SK-N-MC (cell line): ENCODE data around the gene CENPL.

Experiments used
- EZH2 ChIP-seq: fragments of 200-600 bp; sonication (generic); IDR thresholded peaks from one replicate; pipeline ENCODE4 v1.6.1; 2017; ENCODE audit warnings: antibody characterized with exemption
- FOXP2 ChIP-seq: optimal IDR thresholded peaks from 2 replicates; pipeline ENCODE3; 2011; ENCODE audit warnings: mild to moderate bottlenecking, moderate library complexity; ENCODE audit not compliant: insufficient read depth; ENCODE audit errors: extremely low read length, control extremely low read depth
- POLR2AphosphoS5 ChIP-seq: IDR thresholded peaks from 2 replicates; pipeline ENCODE4 v1.6.1; 2012; ENCODE audit warnings: mild to moderate bottlenecking, low read depth, low read length, borderline replicate concordance

DNA sequence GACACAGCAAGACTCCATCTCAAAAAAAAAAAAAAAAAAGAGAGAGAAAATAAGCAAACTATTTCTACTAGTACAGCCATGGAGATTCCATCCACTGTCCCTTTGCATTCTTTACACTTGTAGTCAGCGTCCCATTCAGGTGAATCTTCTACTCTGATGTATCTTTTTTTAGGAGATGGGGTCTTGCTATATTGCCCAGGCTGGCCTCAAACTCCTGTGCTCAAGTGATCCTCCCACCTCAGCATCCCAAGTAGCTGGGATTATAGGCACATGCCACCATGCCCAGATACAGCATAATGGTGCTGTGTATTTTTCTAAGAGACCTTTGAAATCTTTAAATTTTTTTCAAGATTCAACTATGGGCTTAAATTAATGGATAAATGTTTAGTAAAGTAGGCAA, 8.1 kb upstream of the CENPL start:
- no peak for TF ChIP-seq POLR2AphosphoS5
- TF ChIP-seq EZH2 = no peak
- no peak for TF ChIP-seq FOXP2
